Endothelial cell (in vitro differentiated cells): ENCODE data around the gene RAB15. TPM values are rescaled to one million over a fixed set of nuclear protein-coding genes. Genes with fewer than 3 reads are reported as not detected.

Source experiments
- DNase-seq: peaks from one replicate; pipeline ENCODE4 v3.0.0; 2021; ENCODE audit warnings: low spot score
- H3K27ac Mint-ChIP-seq: one replicate; pipeline ENCODE4 v1.8.0; 2021; ENCODE audit warnings: mixed read lengths, inconsistent platforms; ENCODE audit not compliant: unreplicated experiment
- H3K27me3 Mint-ChIP-seq: one replicate; pipeline ENCODE4 v1.8.0; 2021; ENCODE audit warnings: mild to moderate bottlenecking, moderate library complexity, mixed read lengths, inconsistent platforms; ENCODE audit not compliant: unreplicated experiment
- H3K36me3 Mint-ChIP-seq: one replicate; pipeline ENCODE4 v1.8.0; 2021; ENCODE audit warnings: mild to moderate bottlenecking, low read depth, mixed read lengths, inconsistent platforms; ENCODE audit not compliant: unreplicated experiment
- H3K4me1 Mint-ChIP-seq: one replicate; pipeline ENCODE4 v1.8.0; 2021; ENCODE audit warnings: mild to moderate bottlenecking, mixed read lengths, inconsistent platforms; ENCODE audit not compliant: unreplicated experiment
- H3K4me3 Mint-ChIP-seq: one replicate; pipeline ENCODE4 v1.8.0; 2021; ENCODE audit warnings: mild to moderate bottlenecking, mixed read lengths, inconsistent platforms; ENCODE audit not compliant: unreplicated experiment
- H3K9me3 Mint-ChIP-seq: one replicate; pipeline ENCODE4 v1.8.0; 2021; ENCODE audit warnings: mixed read lengths, inconsistent platforms; ENCODE audit not compliant: unreplicated experiment
- CTCF ChIP-seq: fragments of 200-600 bp; sonication (generic); IDR thresholded peaks from one replicate; pipeline ENCODE4 v1.5.0; 2021; ENCODE audit warnings: antibody characterized with exemption; ENCODE audit not compliant: unreplicated experiment
- total RNA-seq: library from RNA; stranded (reverse); fragmentation: NEBNext Ultra II Directional; extraction: Animal tissue kit (Norgen Biotek cat#: 25700); gene quantifications from one replicate; pipeline ENCODE4 v1.2.1, GENCODE V29; 2021; ENCODE audit not compliant: unreplicated experiment

Gene RAB15
- total RNA-seq, 1 donor from 2014 or later, result 20.9 TPM

GRCh38 chr14:64928239-64929013 is 43.7 kb downstream of the RAB15 start:
- no peaks in the 10 kb centered on the region for H3K27me3 Mint-ChIP-seq
- no peak for TF ChIP-seq CTCF
- H3K9me3 Mint-ChIP-seq, result no peaks in the 10 kb centered on the region

GRCh38 chr14:64927031-64927430 is 45.1 kb downstream of the RAB15 start:
- Mint-ChIP-seq H3K4me1 (no peaks in the 10 kb centered on the region), H3K9me3 (no peaks in the 10 kb centered on the region), H3K27ac (no peak overlapping the region), H3K36me3 (peaks cover 4% of the 10 kb centered on the region), H3K27me3 (no peaks in the 10 kb centered on the region), H3K4me3 (no peak overlapping the region)
- DNase-seq, result no peak
- TF ChIP-seq CTCF, result no peak

More at GRCh38 chr14:64928239-64929013, 43.7 kb downstream of the RAB15 start:
- no peak for DNase-seq
- Mint-ChIP-seq H3K4me3 (no peak overlapping the region), H3K4me1 (no peaks in the 10 kb centered on the region), H3K36me3 (peaks cover 8% of the 10 kb centered on the region), H3K27ac (no peak overlapping the region)

GRCh38 chr14:64926398-64926995 is 45.6 kb downstream of the RAB15 start:
- Mint-ChIP-seq H3K4me3 (no peak overlapping the region), H3K27ac (no peak overlapping the region)
- no peak for DNase-seq

GRCh38 chr14:64923015-64923414 is 49.1 kb downstream of the RAB15 start:
- DNase-seq, result no peak
- Mint-ChIP-seq H3K27me3 (no peaks in the 10 kb centered on the region), H3K4me3 (no peak overlapping the region), H3K4me1 (no peaks in the 10 kb centered on the region), H3K9me3 (no peaks in the 10 kb centered on the region), H3K27ac (no peak overlapping the region), H3K36me3 (peaks cover 3% of the 10 kb centered on the region)
- no peak for TF ChIP-seq CTCF

More at GRCh38 chr14:64926398-64926995, 45.6 kb downstream of the RAB15 start:
- Mint-ChIP-seq H3K4me1 (no peaks in the 10 kb centered on the region), H3K9me3 (no peaks in the 10 kb centered on the region), H3K36me3 (peaks cover 3% of the 10 kb centered on the region), H3K27me3 (no peaks in the 10 kb centered on the region)
- TF ChIP-seq CTCF, result no peak

GRCh38 chr14:64920465-64920864 is 51.7 kb downstream of the RAB15 start:
- Mint-ChIP-seq H3K9me3 (no peaks in the 10 kb centered on the region), H3K4me3 (no peak overlapping the region), H3K36me3 (no peaks in the 10 kb centered on the region), H3K4me1 (no peaks in the 10 kb centered on the region), H3K27ac (no peak overlapping the region), H3K27me3 (no peaks in the 10 kb centered on the region)
- TF ChIP-seq CTCF, result no peak
- no peak for DNase-seq
